Measurements from ENCODE around the gene ANO6. TPM values are rescaled to one million over a fixed set of nuclear protein-coding genes. Genes with fewer than 3 reads are reported as not detected.

The ANO6 gene
- total RNA-seq, 4 donors from 2014 or later = 31.8 to 43.5 (median 34.1) TPM

DNA sequence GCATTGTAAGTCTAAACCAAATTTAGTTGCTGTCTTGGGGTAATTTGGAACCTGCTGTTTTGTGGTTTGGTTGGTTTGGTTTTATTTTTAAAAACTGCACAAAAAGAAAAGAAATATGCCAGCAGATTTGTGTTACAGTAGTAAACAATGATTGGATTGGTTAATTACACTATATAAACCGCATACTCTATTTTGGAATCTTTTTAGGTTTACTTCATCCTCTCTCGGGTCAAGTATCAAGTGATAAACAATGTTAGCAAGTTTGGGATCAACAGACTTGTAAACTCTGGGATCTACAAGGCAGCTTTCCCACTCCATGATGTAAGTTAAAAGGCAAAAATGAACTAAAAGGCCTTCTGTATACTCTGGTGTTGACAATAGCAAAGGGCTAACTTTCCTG is 132.4 kb downstream of the ANO6 start:
- Histone ChIP-seq H3K4me3 (no peak overlapping the region), H3K27me3 (no peaks in the 10 kb centered on the region), H3K36me3 (peaks cover 35% of the 10 kb centered on the region), H3K4me1 (no peaks in the 10 kb centered on the region), H3K27ac (no peak overlapping the region), H3K9me3 (no peaks in the 10 kb centered on the region)
- 89% methylated on average over 2 of the region's 2 CpGs for WGBS
- TF ChIP-seq, protein P1, sequence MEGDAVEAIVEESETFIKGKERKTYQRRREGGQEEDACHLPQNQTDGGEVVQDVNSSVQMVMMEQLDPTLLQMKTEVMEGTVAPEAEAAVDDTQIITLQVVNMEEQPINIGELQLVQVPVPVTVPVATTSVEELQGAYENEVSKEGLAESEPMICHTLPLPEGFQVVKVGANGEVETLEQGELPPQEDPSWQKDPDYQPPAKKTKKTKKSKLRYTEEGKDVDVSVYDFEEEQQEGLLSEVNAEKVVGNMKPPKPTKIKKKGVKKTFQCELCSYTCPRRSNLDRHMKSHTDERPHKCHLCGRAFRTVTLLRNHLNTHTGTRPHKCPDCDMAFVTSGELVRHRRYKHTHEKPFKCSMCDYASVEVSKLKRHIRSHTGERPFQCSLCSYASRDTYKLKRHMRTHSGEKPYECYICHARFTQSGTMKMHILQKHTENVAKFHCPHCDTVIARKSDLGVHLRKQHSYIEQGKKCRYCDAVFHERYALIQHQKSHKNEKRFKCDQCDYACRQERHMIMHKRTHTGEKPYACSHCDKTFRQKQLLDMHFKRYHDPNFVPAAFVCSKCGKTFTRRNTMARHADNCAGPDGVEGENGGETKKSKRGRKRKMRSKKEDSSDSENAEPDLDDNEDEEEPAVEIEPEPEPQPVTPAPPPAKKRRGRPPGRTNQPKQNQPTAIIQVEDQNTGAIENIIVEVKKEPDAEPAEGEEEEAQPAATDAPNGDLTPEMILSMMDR (IDR thresholded peaks at IDR 0.05) = no peak
- no peak for TF ChIP-seq POLR2A (IDR thresholded peaks at IDR 0.05)
- no peak for DNase-seq (ENCODE audit: low spot score in 2 of 2)

DNA sequence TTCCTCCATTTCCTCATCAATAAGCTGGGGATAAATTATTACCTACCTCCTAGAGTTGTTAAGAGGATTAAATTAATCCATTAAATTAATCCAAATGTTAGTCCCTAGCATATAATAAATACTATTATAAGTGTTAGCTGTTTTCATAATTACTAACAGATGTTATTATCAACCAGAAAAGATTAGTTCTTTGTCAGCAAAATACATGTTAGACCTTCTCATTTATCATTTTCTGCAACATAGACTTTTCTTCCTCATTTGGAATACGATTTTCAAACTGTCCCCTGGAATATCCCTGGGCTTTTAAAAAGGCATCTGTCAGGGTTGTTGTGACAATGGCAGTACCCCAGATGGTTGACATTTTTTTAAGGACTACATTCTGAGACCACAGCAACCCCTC is 133.1 kb downstream of the ANO6 start:
- Histone ChIP-seq H3K4me3 (no peak overlapping the region), H3K36me3 (peaks cover 37% of the 10 kb centered on the region), H3K27me3 (no peaks in the 10 kb centered on the region), H3K9me3 (no peaks in the 10 kb centered on the region), H3K27ac (no peak overlapping the region), H3K4me1 (no peaks in the 10 kb centered on the region)
- WGBS = 68% methylated on average over 1 of the region's 1 CpG
- DNase-seq (ENCODE audit: low spot score in 2 of 2) = no peak
- no peak for TF ChIP-seq EP300 (IDR thresholded peaks at IDR 0.05)

DNA sequence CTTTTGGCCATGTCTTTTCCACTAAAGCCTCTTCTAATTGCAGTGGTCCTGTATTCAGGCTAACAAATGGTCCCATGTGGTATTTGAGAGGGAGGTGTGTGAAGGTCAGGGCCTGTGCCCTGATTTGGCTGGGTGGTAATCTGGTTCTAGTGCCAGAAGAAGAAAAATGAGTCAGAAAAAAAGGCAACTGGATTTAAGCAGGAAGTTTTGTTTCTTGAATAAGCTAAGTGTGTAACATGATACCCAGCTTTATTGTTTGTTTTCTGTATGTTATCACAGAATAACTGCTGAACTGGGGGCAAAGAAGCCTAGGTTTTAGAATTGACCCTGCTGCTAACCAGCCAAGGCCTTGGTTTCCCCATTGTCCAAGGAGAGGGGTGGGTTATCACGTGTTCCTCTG is 134.0 kb downstream of the ANO6 start:
- Histone ChIP-seq H3K4me1 (no peaks in the 10 kb centered on the region), H3K27me3 (no peaks in the 10 kb centered on the region), H3K27ac (no peak overlapping the region), H3K9me3 (no peaks in the 10 kb centered on the region), H3K4me3 (no peak overlapping the region), H3K36me3 (peaks cover 40% of the 10 kb centered on the region)
- no peak for DNase-seq (ENCODE audit: low spot score in 2 of 2)
- WGBS = 93% methylated on average over 1 of the region's 1 CpG
- TF ChIP-seq POLR2AphosphoS5 (IDR thresholded peaks at IDR 0.05) (no peak), POLR2A (IDR thresholded peaks at IDR 0.05) (no peak), EP300 (IDR thresholded peaks at IDR 0.05) (no peak)
- TF ChIP-seq, protein P1 (IDR thresholded peaks at IDR 0.05) = no peak

DNA sequence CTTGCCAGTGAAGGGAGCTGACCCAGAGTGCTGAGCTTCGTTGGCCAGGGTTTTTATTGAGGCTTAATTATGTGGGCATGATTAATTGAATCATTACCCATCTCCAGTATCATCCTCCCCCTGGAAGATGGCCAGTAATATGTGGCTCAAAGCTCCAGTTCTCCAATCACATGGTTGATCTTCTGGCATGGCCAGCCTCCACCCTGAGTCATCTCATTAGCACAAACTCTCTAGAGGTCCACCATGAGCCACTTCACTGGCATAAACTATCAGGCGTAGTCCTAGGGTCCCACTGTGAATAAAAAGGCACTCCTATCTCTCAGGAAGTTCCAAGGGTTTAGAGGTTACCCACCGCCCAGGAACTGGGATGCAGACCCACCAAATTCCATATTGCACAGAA is 135.0 kb downstream of the ANO6 start:
- Histone ChIP-seq H3K9me3 (no peaks in the 10 kb centered on the region), H3K27ac (no peak overlapping the region), H3K4me1 (no peaks in the 10 kb centered on the region), H3K27me3 (no peaks in the 10 kb centered on the region), H3K4me3 (no peak overlapping the region), H3K36me3 (peaks cover 46% of the 10 kb centered on the region)
- no peak for DNase-seq (ENCODE audit: low spot score in 2 of 2)
- no peak for TF ChIP-seq EP300 (IDR thresholded peaks at IDR 0.05)
- TF ChIP-seq POLR2AphosphoS5 (IDR thresholded peaks at IDR 0.05) = no peak
- no peak for TF ChIP-seq POLR2A (IDR thresholded peaks at IDR 0.05)
- TF ChIP-seq, protein P1 (IDR thresholded peaks at IDR 0.05) = no peak
- WGBS = 93% methylated on average over 3 of the region's 3 CpGs

DNA sequence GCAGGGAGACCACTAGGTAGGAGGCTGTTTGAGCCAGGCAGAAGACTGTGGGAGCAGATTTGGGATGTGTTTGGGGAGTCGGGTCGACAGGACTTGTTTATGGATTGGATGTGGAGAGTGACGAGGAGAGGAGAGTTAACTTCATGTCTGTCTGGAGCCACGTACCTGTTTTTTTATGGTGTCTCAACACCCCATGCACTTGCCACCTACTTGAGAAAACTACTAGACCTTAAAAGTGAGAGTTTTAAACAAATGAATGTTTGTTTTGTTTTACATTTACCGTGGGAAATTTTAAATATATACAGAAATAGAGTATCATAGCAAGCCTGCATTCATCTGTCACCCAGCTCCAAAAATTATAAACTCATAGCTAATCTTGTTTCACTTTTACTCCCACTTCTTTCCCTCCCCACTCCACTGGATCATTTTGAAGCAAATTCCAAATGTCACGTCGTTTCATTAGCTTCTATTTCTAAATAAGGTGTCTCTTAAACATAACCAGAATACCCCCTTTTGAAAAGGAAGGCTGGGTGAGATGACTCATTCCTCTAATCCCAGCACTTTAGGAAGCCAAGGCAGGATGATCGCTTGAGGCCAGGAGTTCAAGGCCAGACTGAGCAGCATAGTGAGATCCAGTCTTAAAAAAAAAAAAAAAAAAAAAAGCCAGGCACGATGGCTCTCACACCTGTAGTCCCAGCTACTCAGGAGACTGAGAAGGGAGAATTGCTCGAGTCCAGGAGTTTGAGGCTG is 136.2 kb downstream of the ANO6 start:
- H3K4me3 ChIP-seq = no peak overlapping the region
- H3K36me3 ChIP-seq = peaks cover 49% of the 10 kb centered on the region
- H3K27ac ChIP-seq = no peak overlapping the region
- no peaks in the 10 kb centered on the region for H3K27me3 ChIP-seq
- no peak for DNase-seq (ENCODE audit: low spot score in 2 of 2)
- peaks cover under 1% of the 10 kb centered on the region for H3K4me1 ChIP-seq
- no peaks in the 10 kb centered on the region for H3K9me3 ChIP-seq
- no peak for TF ChIP-seq POLR2AphosphoS5 (IDR thresholded peaks at IDR 0.05)
- no peak for TF ChIP-seq EP300 (IDR thresholded peaks at IDR 0.05)
- TF ChIP-seq, protein P1 (IDR thresholded peaks at IDR 0.05) = no peak
- TF ChIP-seq POLR2A (IDR thresholded peaks at IDR 0.05) = no peak
- WGBS = 90% methylated on average over 10 of the region's 10 CpGs

DNA sequence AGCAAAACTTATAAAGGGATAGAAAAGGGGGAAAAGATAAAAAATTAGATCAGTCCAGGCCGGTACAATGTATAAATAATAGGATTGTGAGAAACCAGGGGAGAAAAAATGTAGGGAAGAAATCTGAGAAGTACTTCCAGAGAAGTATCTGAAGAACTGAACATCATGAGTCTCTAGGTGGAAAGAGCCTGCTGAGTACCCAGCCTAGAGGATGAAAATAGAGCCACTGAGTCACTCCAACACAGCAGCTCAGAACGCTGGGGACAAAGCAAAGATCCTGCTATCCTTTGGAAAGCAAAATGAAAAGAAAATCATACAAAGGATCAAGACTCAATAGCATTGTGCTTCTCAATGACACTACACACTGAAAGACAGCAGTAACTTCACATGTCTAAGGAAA is 138.0 kb downstream of the ANO6 start:
- WGBS = 89% methylated on average over 2 of the region's 2 CpGs
- Histone ChIP-seq H3K4me1 (peaks cover 8% of the 10 kb centered on the region), H3K4me3 (no peak overlapping the region), H3K27ac (no peak overlapping the region), H3K9me3 (no peaks in the 10 kb centered on the region), H3K27me3 (no peaks in the 10 kb centered on the region), H3K36me3 (peaks cover 40% of the 10 kb centered on the region)
- no peak for DNase-seq (ENCODE audit: low spot score in 2 of 2)
- TF ChIP-seq POLR2A (IDR thresholded peaks at IDR 0.05) (no peak), POLR2AphosphoS5 (IDR thresholded peaks at IDR 0.05) (no peak), EP300 (IDR thresholded peaks at IDR 0.05) (no peak)
- TF ChIP-seq, protein P1 (IDR thresholded peaks at IDR 0.05) = no peak
